22Rv1 (cell line): ENCODE measurements around the gene CYP3A4.

ENCODE experiments used
- H3K27ac ChIP-seq: fragments of 450-650 bp; 2 replicates; pipeline ENCODE4 v1.5.1; 2017
- CTCF ChIP-seq: fragments of 450-650 bp; IDR thresholded peaks from 2 replicates; pipeline ENCODE4 v1.5.1; 2017; ENCODE audit warnings: mild to moderate bottlenecking
- ZFX ChIP-seq: fragments of 450-650 bp; IDR thresholded peaks from 2 replicates; pipeline ENCODE4 v1.6.1; 2017; ENCODE audit warnings: antibody characterized with exemption, borderline replicate concordance

Gene CYP3A4

GRCh38 chr7:99784007-99784406, at the start of gene CYP3A4:
Gene CYP3A4 (minus strand): TSS chr7:99784184. CDS start chr7:99784081, 103 bp downstream.
- TF ChIP-seq ZFX (no peak), CTCF (no peak)

DNA sequence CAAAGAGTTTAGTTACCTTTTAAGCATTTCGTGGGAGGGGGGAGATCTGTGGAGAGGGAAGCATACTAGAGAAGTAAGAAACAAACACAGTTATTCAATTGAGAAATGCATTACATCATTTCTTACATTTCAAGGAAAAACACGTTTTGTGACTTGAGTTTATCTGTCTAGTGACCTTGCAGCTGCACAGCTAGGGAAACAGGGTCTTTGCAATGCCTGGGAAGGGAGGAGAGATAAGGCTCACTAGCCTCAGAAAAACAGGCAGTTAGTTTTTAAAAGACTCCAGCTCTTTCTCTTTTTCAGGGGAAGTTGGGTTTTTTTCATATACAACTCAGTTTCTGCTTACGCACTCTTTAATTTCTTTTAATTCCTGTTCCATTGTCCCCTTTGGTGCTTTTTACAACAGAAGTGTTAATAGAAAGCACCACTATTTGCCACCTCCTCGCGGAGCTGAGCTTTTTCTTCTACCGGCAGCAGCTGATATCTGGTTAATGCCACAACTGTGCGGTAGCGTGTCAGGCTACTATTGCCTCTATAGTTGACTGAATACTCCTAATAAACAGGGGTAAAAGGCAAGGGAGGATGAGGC, 49.4 kb upstream of the CYP3A4 start:
- TF ChIP-seq CTCF: no peak
- no peak for TF ChIP-seq ZFX
- H3K27ac ChIP-seq: no peak overlapping the region

More at GRCh38 chr7:99784007-99784406, at the start of gene CYP3A4:
- H3K27ac ChIP-seq: no peak within 1 kb of the TSS

DNA sequence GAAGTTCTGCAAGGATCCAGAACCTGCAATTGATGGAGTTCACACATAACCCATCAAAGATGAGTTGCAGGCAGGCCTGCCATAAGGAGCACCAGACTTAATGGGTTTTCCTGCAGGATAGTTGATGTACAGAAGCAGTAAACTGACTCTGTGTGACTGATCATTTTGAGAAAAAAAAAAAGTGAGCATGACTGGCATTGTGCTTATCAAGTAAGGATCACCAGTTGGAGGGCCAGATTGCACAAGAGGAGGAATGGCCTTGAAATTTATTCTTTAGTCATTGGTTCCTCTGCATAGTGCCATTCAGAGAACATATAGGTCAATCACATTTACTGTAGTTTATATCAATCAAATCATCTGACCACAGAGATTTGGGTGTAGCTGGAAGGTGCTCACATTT, 47.6 kb upstream of the CYP3A4 start:
- no peak for TF ChIP-seq ZFX
- no peak for TF ChIP-seq CTCF
- H3K27ac ChIP-seq: no peak overlapping the region

GRCh38 chr7:99829524-99830160, 45.7 kb upstream of the CYP3A4 start:
- peak overlapping the region; percentile 6; the same call in 1 of the 2 replicates for H3K27ac ChIP-seq
- TF ChIP-seq ZFX (no peak), CTCF (no peak)

GRCh38 chr7:99828811-99829210, 44.8 kb upstream of the CYP3A4 start:
- H3K27ac ChIP-seq: peak overlapping the region; percentile 6; the same call in 1 of the 2 replicates
- TF ChIP-seq ZFX (no peak), CTCF (no peak)

DNA sequence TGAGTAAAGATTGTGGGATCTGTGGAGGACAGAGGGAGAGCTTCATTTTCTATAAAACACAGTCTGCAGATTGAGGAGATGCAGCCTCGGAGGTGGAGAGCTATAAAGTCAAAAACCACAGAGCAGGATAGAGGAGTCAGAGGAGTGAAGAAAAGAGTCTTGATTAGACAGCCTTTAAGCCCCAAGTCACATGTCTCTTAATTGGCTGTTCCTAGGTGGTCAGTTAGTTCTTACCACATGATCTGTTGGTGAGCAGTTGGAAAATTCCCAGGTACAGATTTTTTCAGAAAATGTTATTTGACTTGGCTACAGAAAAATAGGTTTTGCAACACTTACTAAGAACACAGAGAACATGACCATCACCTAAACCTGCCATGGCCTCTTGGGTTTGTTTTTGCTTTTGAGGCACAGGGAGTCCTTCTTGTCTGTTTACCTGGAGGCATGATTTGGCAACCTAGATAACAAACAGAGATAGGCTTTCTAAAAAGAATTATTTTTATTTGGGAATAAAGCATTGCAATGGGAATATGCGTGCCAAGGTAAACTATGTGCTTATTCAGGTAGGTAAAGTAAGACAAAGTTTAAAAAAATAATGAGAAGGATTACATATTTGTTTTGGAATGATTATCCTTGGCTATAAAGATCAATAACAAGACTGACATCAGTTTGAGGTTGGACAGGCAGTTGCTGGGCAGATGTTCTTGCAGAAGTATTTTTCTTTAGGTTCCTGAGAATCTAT, 43.2 kb upstream of the CYP3A4 start:
- no peak for TF ChIP-seq ZFX
- TF ChIP-seq CTCF: no peak

GRCh38 chr7:99825873-99826272, 41.9 kb upstream of the CYP3A4 start:
- TF ChIP-seq ZFX (no peak), CTCF (no peak)
- H3K27ac ChIP-seq: no peak overlapping the region

More for the DNA sequence above, 43.2 kb upstream of the CYP3A4 start:
- peak overlapping the region; percentile 54 for H3K27ac ChIP-seq
